HG03025 (cell line): ENCODE results near the gene PRCC.

ENCODE experiments used
- ATAC-seq: cut with Tn5 transposase; IDR thresholded peaks from one replicate; pipeline ENCODE4 v1.9.1; 2021; ENCODE audit warnings: mild to moderate bottlenecking, moderate library complexity; ENCODE audit not compliant: unreplicated experiment, low FRiP score

The PRCC gene

GRCh38 chr1:156794506-156795373 is 27.4 kb downstream of the PRCC start:
- ATAC-seq = no peak

GRCh38 chr1:156795374-156795733 is 28.0 kb downstream of the PRCC start:
- ATAC-seq = no peak

- no peak for ATAC-seq
These were observed 28.5 kb downstream of the PRCC start for GRCh38 chr1:156795787-156796186.

- no peak for ATAC-seq
These were observed 29.2 kb downstream of the PRCC start for GRCh38 chr1:156796340-156797097.

GRCh38 chr1:156797212-156797871 is 30.0 kb downstream of the PRCC start:
- ATAC-seq = no peak

- ATAC-seq = no peak
These were observed 34.2 kb downstream of the PRCC start for GRCh38 chr1:156801409-156802121.

GRCh38 chr1:156802421-156802935 is 35.1 kb downstream of the PRCC start:
- no peak for ATAC-seq

- no peak for ATAC-seq
These were observed 35.9 kb downstream of the PRCC start for GRCh38 chr1:156803086-156803851.

- ATAC-seq = no peak
These were observed 36.7 kb downstream of the PRCC start for GRCh38 chr1:156804026-156804425.

- no peak for ATAC-seq
These were observed 37.4 kb downstream of the PRCC start for GRCh38 chr1:156804572-156805243.

GRCh38 chr1:156805766-156806511 is 38.6 kb downstream of the PRCC start:
- no peak for ATAC-seq

GRCh38 chr1:156806512-156807440 is 39.4 kb downstream of the PRCC start:
- no peak for ATAC-seq

- no peak for ATAC-seq
These were observed 40.3 kb downstream of the PRCC start for GRCh38 chr1:156807627-156808026.

GRCh38 chr1:156808186-156809030 is 41.1 kb downstream of the PRCC start:
- ATAC-seq = no peak

- ATAC-seq = no peak
These were observed 41.9 kb downstream of the PRCC start for GRCh38 chr1:156809281-156809680.

GRCh38 chr1:156809711-156810366 is 42.5 kb downstream of the PRCC start:
- ATAC-seq = no peak
